GM23248 (cell line): Measurements from ENCODE around the gene AP3B1. TPM values are rescaled to one million over a fixed set of nuclear protein-coding genes. Genes with fewer than 3 reads are reported as not detected.

Source experiments
- DNase-seq: peaks from one replicate; pipeline ENCODE4 v3.0.0-alpha.2; 2015
- H2AFZ ChIP-seq: fragments of 200-600 bp; sonication (generic); 2 replicates; pipeline ENCODE4 v1.6.1; 2016; ENCODE audit warnings: antibody characterized with exemption
- H3F3A ChIP-seq: fragments of 200-600 bp; sonication (generic); 2 replicates; pipeline ENCODE4 v1.6.1; 2016; ENCODE audit warnings: mild to moderate bottlenecking, antibody characterized with exemption, mixed run types; ENCODE audit not compliant: insufficient read depth
- H3K27ac ChIP-seq: fragments of 200-600 bp; sonication (generic); 2 replicates; pipeline ENCODE4 v1.5.1; 2016; ENCODE audit warnings: mild to moderate bottlenecking
- H3K27me3 ChIP-seq: fragments of 200-600 bp; sonication (generic); replicated peaks from 2 replicates; pipeline ENCODE4 v1.6.1; 2016; ENCODE audit warnings: mild to moderate bottlenecking; ENCODE audit not compliant: insufficient read depth
- H3K36me3 ChIP-seq: fragments of 200-600 bp; sonication (generic); 2 replicates; pipeline ENCODE4 v1.6.1; 2016; ENCODE audit warnings: low read depth, mild to moderate bottlenecking
- H3K4me1 ChIP-seq: fragments of 200-600 bp; sonication (generic); 2 replicates; pipeline ENCODE4 v1.6.1; 2016; ENCODE audit warnings: mild to moderate bottlenecking; ENCODE audit not compliant: insufficient read depth
- H3K4me2 ChIP-seq: fragments of 200-600 bp; sonication (generic); one replicate; pipeline ENCODE4 v1.6.1; 2016; ENCODE audit warnings: mild to moderate bottlenecking; ENCODE audit not compliant: unreplicated experiment
- H3K4me3 ChIP-seq: fragments of 200-600 bp; sonication (generic); 2 replicates; pipeline ENCODE4 v1.5.1; 2016; ENCODE audit warnings: mild to moderate bottlenecking
- H3K79me2 ChIP-seq: fragments of 200-600 bp; sonication (generic); 2 replicates; pipeline ENCODE4 v1.6.1; 2016; ENCODE audit warnings: mild to moderate bottlenecking; ENCODE audit not compliant: insufficient read depth
- H3K9ac ChIP-seq: fragments of 200-600 bp; sonication (generic); 2 replicates; pipeline ENCODE4 v1.6.1; 2016; ENCODE audit warnings: mild to moderate bottlenecking
- H3K9me2 ChIP-seq: fragments of 200-600 bp; sonication (generic); 2 replicates; pipeline ENCODE4 v1.6.1; 2016; ENCODE audit warnings: mixed run types, mild to moderate bottlenecking, moderate library complexity; ENCODE audit not compliant: insufficient read depth
- H3K9me3 ChIP-seq: fragments of 200-600 bp; sonication (generic); one replicate; pipeline ENCODE4 v1.6.1; 2017; ENCODE audit warnings: low read depth
- H4K20me1 ChIP-seq: fragments of 200-600 bp; sonication (generic); 2 replicates; pipeline ENCODE4 v1.6.0; 2016; ENCODE audit not compliant: insufficient read depth
- EZH2 ChIP-seq: fragments of 200-600 bp; sonication (generic); IDR thresholded peaks from 2 replicates; pipeline ENCODE4 v1.6.1; 2018; ENCODE audit warnings: antibody characterized with exemption, mild to moderate bottlenecking; ENCODE audit not compliant: insufficient read depth, poor library complexity, severe bottlenecking
- EZH2phosphoT487 ChIP-seq: fragments of 200-600 bp; sonication (generic); IDR thresholded peaks from 2 replicates; pipeline ENCODE4 v1.6.1; 2018; ENCODE audit warnings: antibody characterized with exemption, moderate library complexity, mild to moderate bottlenecking, low read depth; ENCODE audit not compliant: insufficient read depth
- WGBS, 2 experiments: methylation state at CpG; one replicate each; pipeline ENCODE4 v1.1.6; 2015 to 2017; ENCODE audit warnings: low lambda C conversion rate in 2 of 2, low coverage in 1 of 2; ENCODE audit errors: missing lambda C conversion rate in 2 of 2; 5-methylcytosine and 5-hydroxymethylcytosine counted together
- in situ Hi-C: fragments of 300-500 bp; cut with MboI; formaldehyde crosslinking; loops from 2 replicates; pipeline ENCODE4 v1.15.0; 2020
- polyA plus RNA-seq: library from polyadenylated mRNA; unstranded; fragments of >200 nt; fragmentation: Nextera tagmentation; extraction: Ambion mirVana; gene quantifications from 2 replicates; pipeline ENCODE4 v1.2.1, GENCODE V29; 2016
- total RNA-seq: library from RNA; depleted of rRNA; stranded (reverse); fragments of >200 nt; shearing (Covaris generic); gene quantifications from 2 replicates; pipeline ENCODE4 v1.2.3, GENCODE V29; 2014

AP3B1 gene
- total and polyA plus RNA-seq, 2 experiments from 2014 or later, result 40.3 to 49.7 TPM

DNA sequence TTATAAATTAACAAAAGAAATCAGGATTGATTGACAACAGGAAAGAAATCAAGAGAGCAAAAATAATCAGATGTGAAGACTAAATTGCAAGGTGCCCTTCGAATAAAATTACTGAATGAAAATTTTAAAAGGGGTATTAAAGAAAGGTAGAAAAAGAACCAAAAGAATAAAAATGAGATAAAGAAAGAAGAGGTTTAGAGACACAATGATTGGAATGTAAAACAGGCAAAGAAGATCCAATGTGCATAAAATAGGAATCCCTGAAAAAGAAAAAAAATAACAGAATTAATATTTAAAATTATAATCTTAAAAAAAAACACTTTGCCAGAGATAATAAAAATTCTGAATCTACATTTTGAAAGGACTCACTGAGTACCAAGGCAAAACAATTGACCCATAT, 73.0 kb downstream of the AP3B1 start:
- Histone ChIP-seq H3K27ac (no peak overlapping the region), H3F3A (no peaks in the 10 kb centered on the region), H4K20me1 (no peaks in the 10 kb centered on the region), H3K36me3 (peaks cover 38% of the 10 kb centered on the region), H3K9me3 (no peaks in the 10 kb centered on the region), H3K9me2 (no peaks in the 10 kb centered on the region), H3K27me3 (no peaks in the 10 kb centered on the region), H3K4me3 (no peak overlapping the region), H3K4me2 (no peak overlapping the region), H3K4me1 (no peaks in the 10 kb centered on the region), H3K9ac (no peak overlapping the region), H2AFZ (no peak overlapping the region), H3K79me2 (peaks cover 36% of the 10 kb centered on the region)
- WGBS, 2 experiments, result 98 to 100% methylated on average over 1 of the region's 1 CpG
- DNase-seq, result no peak
- in situ Hi-C loops, result no loop called here
- no peak for TF ChIP-seq EZH2phosphoT487
- TF ChIP-seq EZH2, result no peak

DNA sequence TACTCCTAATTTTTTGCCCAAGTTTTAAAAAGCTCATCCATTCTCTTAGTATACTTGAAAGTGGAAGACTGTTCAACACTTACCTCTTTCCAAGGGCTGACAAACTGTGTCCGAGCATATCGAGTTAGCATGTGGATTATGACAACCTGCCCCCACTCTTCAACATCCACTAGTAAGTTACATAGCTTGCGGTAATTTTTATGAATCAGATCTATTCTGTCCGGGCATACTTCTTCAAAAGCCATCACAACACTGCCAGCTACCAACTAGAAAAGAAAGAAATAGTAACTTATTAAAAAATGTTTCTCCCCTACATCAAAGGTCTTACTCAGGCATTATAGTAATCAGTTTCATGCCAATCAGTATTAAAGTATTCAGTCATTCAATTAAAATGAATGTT, 78.5 kb downstream of the AP3B1 start:
- Histone ChIP-seq H3K79me2 (peaks cover 22% of the 10 kb centered on the region), H4K20me1 (no peaks in the 10 kb centered on the region), H3K9ac (no peak overlapping the region), H3K9me3 (no peaks in the 10 kb centered on the region), H3K36me3 (peaks cover 16% of the 10 kb centered on the region; the same call in 1 of the 2 replicates), H3K9me2 (no peaks in the 10 kb centered on the region), H2AFZ (no peak overlapping the region), H3K27ac (no peak overlapping the region), H3F3A (no peaks in the 10 kb centered on the region), H3K27me3 (no peaks in the 10 kb centered on the region), H3K4me1 (no peaks in the 10 kb centered on the region), H3K4me2 (no peak overlapping the region), H3K4me3 (no peak overlapping the region)
- TF ChIP-seq EZH2 (no peak), EZH2phosphoT487 (no peak)
- DNase-seq, result no peak
- WGBS, 2 experiments, result 94 to 99% methylated on average over 4 of the region's 4 CpGs
- in situ Hi-C loops, result no loop called here

DNA sequence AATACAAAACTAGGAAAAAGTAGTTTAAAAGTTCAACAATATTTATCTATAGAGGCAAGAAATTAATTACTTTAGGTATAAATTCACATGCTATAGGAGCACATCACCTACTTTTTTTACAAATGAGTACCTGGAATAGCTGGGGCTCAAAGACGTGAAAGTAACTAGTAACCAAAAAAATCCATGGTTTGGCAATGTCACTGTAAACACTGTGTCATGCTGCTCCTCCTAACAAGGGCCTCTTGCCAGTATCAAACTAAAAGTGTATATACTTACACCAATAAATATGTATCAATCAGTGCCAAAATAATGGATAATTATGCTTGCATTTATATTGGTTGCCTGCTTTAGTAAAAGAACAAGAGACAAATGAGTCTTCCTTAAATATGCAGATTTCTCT, 78.9 kb downstream of the AP3B1 start:
- no peak overlapping the region for H3K9ac ChIP-seq
- no peaks in the 10 kb centered on the region for H3K9me3 ChIP-seq
- peaks cover 12% of the 10 kb centered on the region; the same call in 1 of the 2 replicates for H3K36me3 ChIP-seq
- no peak overlapping the region for H2AFZ ChIP-seq
- no peaks in the 10 kb centered on the region for H3F3A ChIP-seq
- no peaks in the 10 kb centered on the region for H3K9me2 ChIP-seq
- DNase-seq, result no peak
- no peaks in the 10 kb centered on the region for H3K4me1 ChIP-seq
- no peak overlapping the region for H3K4me3 ChIP-seq
- H3K27me3 ChIP-seq, result no peaks in the 10 kb centered on the region
- H4K20me1 ChIP-seq, result no peaks in the 10 kb centered on the region
- in situ Hi-C loops, result no loop called here
- peaks cover 21% of the 10 kb centered on the region for H3K79me2 ChIP-seq
- TF ChIP-seq EZH2 (no peak), EZH2phosphoT487 (no peak)
- no peak overlapping the region for H3K4me2 ChIP-seq
- no peak overlapping the region for H3K27ac ChIP-seq
- 81 to 87% methylated on average over 1 of the region's 1 CpG for WGBS, 2 experiments

DNA sequence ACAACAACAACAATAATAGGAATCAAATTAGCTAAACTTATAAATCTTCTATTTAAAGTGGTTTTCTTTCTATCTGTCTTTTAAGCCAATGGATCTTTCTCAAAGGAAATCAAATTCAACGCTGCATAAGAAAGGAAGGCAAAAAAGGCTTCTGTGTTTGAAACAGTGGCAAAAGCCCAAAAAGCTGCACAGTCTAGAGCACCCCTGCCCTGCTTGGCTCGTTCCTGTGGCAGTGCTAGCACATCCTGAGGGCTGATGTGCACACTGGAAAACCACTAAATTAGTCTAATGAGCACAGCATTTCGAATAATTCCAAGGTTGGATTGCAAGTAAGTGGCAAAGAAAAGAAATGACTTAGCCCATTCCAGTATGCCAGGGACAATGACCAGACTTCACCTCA, 80.7 kb downstream of the AP3B1 start:
- H4K20me1 ChIP-seq, result no peaks in the 10 kb centered on the region
- H3K9me2 ChIP-seq, result no peaks in the 10 kb centered on the region
- H3K9ac ChIP-seq, result no peak overlapping the region
- H3K4me1 ChIP-seq, result no peaks in the 10 kb centered on the region
- no peak overlapping the region for H3K4me3 ChIP-seq
- peaks cover 7% of the 10 kb centered on the region for H3K79me2 ChIP-seq
- no peak overlapping the region for H3K27ac ChIP-seq
- no peak overlapping the region for H2AFZ ChIP-seq
- DNase-seq, result no peak
- H3K4me2 ChIP-seq, result no peak overlapping the region
- H3F3A ChIP-seq, result no peaks in the 10 kb centered on the region
- WGBS, 2 experiments, result 95 to 97% methylated on average over 3 of the region's 3 CpGs
- H3K9me3 ChIP-seq, result no peaks in the 10 kb centered on the region
- no peaks in the 10 kb centered on the region for H3K27me3 ChIP-seq
- no peak for TF ChIP-seq EZH2phosphoT487
- TF ChIP-seq EZH2, result no peak
- in situ Hi-C loops, result no loop called here
- peaks cover 8% of the 10 kb centered on the region; the same call in 1 of the 2 replicates for H3K36me3 ChIP-seq

DNA sequence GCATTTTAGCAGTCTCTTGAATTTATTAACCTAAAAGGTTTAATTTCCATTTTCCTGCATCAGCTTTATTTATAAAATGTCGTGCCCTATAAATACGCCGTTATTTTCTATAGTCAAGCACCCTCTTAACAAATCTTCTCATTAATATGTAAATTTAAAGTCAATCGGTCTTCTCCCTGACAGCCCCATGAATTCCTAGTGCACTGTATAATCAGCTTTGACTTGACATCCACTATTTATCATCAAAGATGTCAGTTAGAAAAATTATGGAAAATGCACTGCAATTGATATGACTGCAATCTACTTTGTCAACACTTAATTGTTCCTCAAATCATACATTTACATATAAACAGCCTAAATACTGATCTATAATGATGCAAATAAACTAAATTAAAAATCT, 83.4 kb downstream of the AP3B1 start:
- no peaks in the 10 kb centered on the region; the same call in 1 of the 2 replicates for H3K79me2 ChIP-seq
- no peaks in the 10 kb centered on the region for H3K9me2 ChIP-seq
- no peaks in the 10 kb centered on the region for H3F3A ChIP-seq
- H3K4me1 ChIP-seq, result no peaks in the 10 kb centered on the region
- H3K27me3 ChIP-seq, result no peaks in the 10 kb centered on the region
- 86 to 88% methylated on average over 4 of the region's 4 CpGs for WGBS, 2 experiments
- peaks cover 7% of the 10 kb centered on the region; the same call in 1 of the 2 replicates for H3K36me3 ChIP-seq
- H3K9ac ChIP-seq, result no peak overlapping the region
- no peaks in the 10 kb centered on the region for H3K9me3 ChIP-seq
- no peak for TF ChIP-seq EZH2phosphoT487
- TF ChIP-seq EZH2, result no peak
- in situ Hi-C loops, result no loop called here
- no peak overlapping the region for H3K4me2 ChIP-seq
- no peaks in the 10 kb centered on the region for H4K20me1 ChIP-seq
- no peak overlapping the region for H3K27ac ChIP-seq
- H2AFZ ChIP-seq, result no peak overlapping the region
- H3K4me3 ChIP-seq, result no peak overlapping the region
- no peak for DNase-seq
